Fibroblast of villous mesenchyme (primary cell): Measurements from ENCODE around the gene XYLT1. TPM values are rescaled to one million over a fixed set of nuclear protein-coding genes. Genes with fewer than 3 reads are reported as not detected.

Experiments used
- DNase-seq: peaks from one replicate; pipeline ENCODE4 v3.0.0-alpha.2; 2010; ENCODE audit warnings: low read depth
- H3K4me3 ChIP-seq: 2 replicates; pipeline ENCODE4 v1.5.1; 2011; ENCODE audit warnings: low read depth, mild to moderate bottlenecking, low read length
- total RNA-seq: library from RNA; depleted of rRNA; stranded (reverse); fragments of >200 nt; gene quantifications from 2 replicates; pipeline ENCODE4 v1.2.3, GENCODE V29; 2012
- TF ChIP-seq, protein P1 (sequence below): IDR thresholded peaks from 2 replicates; pipeline ENCODE4 v1.5.1; 2012; ENCODE audit warnings: low read depth, mild to moderate bottlenecking, low read length; ENCODE audit not compliant: insufficient read depth

XYLT1 gene
- total RNA-seq, 1 donor = 2.6 TPM

DNA sequence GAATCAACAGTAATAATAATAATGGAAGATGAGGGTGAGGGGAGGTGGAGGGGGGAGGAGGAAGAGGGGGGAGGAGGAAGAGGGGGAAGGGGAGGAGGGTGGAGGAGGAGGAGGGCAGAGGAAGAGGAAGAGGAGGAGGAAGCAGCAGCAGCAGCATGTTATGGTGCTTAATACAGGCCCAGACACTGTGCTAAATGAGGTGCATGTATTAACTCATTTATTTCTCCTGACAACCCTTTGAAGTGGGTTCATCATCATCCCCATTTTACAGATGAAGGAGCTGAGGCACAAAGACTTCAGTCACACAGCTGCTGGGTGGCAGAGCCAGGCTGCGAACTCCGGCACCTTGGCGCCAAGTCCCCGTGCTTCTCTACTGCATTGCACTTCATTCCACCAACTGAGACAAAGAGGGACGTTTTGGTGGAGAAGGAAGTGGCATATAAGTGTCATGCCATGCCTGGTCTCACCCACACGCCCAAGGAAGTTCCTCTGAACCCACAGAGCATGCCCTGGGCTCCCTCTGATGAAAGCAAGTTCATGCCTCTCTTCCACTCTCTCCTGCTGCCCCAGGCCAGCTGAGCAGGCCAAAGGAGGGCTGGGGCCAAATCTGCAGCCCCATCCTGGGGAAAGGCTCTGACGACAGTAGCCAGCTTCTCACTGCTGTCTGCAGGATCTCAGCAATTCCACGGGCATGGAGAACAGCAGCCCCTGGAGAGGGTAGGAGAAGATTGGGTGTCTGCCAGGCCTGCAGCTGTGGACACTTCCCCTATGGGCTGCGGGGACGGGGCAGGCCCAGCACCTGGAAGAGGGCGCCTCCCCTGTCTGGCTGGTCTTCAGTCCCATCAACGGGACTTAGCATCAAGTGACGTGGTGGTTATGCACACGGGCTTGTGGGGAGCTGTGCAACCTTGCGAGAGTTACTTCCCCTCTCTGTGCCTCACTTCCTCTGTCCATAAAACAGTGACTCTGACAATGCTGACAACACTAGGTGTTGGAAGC lies 21.8 kb downstream of the XYLT1 start:
- DNase-seq = no peak
- no peak overlapping the region for H3K4me3 ChIP-seq
- TF ChIP-seq, protein P1, sequence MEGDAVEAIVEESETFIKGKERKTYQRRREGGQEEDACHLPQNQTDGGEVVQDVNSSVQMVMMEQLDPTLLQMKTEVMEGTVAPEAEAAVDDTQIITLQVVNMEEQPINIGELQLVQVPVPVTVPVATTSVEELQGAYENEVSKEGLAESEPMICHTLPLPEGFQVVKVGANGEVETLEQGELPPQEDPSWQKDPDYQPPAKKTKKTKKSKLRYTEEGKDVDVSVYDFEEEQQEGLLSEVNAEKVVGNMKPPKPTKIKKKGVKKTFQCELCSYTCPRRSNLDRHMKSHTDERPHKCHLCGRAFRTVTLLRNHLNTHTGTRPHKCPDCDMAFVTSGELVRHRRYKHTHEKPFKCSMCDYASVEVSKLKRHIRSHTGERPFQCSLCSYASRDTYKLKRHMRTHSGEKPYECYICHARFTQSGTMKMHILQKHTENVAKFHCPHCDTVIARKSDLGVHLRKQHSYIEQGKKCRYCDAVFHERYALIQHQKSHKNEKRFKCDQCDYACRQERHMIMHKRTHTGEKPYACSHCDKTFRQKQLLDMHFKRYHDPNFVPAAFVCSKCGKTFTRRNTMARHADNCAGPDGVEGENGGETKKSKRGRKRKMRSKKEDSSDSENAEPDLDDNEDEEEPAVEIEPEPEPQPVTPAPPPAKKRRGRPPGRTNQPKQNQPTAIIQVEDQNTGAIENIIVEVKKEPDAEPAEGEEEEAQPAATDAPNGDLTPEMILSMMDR = no peak

DNA sequence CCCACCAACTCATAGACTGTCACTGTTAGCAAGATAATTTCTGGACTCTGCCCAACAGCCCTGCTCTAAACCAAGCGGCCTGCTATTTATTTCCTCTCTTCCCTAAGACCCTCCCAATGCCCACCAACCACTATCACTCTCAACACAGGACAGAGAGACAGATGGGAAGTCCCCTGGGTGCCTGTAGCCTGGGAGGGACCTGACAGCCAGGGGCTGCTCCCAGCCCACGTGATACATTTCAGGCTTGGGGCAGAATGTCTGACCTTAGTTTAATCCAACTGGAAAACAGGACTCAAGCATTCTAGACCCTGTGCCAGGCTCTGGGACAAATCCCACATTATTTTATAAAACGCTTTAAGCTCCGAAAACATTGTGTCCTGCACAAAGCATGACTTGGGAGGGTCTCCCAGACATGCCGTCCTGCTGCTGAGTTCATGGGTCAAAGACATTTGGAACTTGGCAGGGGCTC lies 23.6 kb downstream of the XYLT1 start:
- DNase-seq = no peak
- H3K4me3 ChIP-seq = no peak overlapping the region
- TF ChIP-seq, protein P1 = no peak

DNA sequence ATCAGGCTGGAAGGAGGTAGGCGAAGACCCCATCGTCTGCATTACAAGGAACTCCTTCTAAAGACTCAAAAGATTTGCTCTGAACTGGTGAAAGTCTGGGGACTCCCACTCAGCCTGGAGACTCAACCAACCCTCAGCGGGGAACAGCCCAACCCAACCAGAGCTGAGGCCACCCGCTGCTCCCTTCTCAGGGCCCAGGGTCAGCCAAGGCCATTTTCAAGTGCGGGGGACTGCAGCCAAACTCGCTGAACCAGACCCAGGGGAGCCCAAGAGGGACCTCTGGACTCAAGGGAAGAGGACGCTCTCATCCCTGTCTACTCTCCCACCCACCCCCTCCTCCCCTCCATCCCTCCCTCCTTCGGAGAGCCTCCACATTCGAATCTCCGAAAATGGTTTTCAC lies 24.1 kb downstream of the XYLT1 start:
- TF ChIP-seq, protein P1 = no peak
- no peak for DNase-seq
- no peak overlapping the region for H3K4me3 ChIP-seq

DNA sequence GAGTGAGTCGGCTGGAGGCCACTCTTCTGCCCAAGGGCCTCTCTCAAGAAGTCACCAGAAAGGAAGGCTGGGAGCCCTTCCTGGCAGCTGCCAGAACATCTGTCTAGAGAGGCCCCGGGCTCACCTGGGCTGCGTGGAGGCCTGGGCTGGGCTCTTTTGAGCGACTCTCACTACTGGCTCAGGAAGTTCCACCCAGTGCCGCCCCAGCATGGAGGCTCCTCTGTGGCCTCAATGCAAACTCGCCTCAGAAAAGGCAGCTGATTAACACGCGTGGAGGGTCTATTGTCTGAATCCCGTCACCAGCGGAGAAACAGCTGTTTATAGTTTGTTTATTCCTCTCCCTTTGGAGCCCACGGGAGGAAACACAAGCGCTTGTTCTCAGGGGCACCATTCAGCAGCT lies 25.3 kb downstream of the XYLT1 start:
- no peak overlapping the region for H3K4me3 ChIP-seq
- DNase-seq = no peak
- TF ChIP-seq, protein P1 = no peak

DNA sequence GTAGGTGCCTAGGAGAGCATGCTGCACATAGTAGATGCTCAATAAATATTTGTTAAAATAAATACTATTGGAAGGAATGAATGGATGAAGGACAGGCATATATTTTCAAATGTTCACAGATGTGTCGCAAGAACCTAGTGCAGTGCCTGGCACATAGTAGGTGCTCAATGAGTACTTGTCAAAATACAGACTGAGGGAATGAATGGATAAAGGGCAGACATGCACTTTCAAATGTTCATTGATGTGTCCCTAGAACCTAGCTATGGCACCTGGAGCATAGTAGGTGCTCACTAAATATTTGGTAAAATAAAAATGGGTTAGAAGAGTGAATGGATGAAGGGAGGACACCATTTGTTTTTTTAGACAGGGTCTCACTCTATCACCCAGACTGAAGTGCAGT lies 26.1 kb downstream of the XYLT1 start:
- H3K4me3 ChIP-seq = no peak overlapping the region

DNA sequence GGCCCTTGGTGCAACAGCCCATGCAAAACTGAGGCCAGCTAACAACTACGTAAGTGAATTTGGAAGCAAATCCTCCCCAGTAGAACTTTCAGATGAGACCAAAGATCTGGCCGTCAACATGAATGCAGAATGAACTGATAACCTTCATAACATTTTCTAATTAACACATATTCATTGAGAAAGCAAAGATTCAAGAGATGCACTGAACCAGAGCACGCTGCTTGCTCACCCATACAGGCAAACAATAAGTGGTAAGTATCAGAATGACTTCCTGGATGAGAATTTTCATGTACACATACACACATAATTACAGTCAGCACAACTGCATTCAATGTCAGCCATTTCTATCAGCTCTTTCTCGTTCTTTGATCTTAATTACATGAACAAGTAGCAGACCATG lies 30.6 kb downstream of the XYLT1 start:
- no peak overlapping the region for H3K4me3 ChIP-seq
- DNase-seq = no peak
- TF ChIP-seq, protein P1 = no peak

More for the DNA sequence above, 26.1 kb downstream of the XYLT1 start:
- TF ChIP-seq, protein P1 = no peak
- DNase-seq = no peak
